HepG2 (cell line): ENCODE results near the gene MFSD11. TPM values are rescaled to one million over a fixed set of nuclear protein-coding genes. Genes with fewer than 3 reads are reported as not detected.

Experiments used
- ARNTL ChIP-seq: sonication (generic); formaldehyde crosslinking; IDR thresholded peaks from 2 replicates; pipeline ENCODE4 v1.4.0; 2020; ENCODE audit warnings: mild to moderate bottlenecking, missing genetic modification reagents
- CREB3 ChIP-seq: sonication (generic); formaldehyde crosslinking; IDR thresholded peaks from 2 replicates; pipeline ENCODE4 v1.5.0; 2020; ENCODE audit warnings: missing genetic modification reagents
- FIP1L1 ChIP-seq: fragments of 200-400 bp; formaldehyde crosslinking; IDR thresholded peaks from 2 replicates; pipeline ENCODE4 v1.6.1; 2018; ENCODE audit warnings: low read depth, mild to moderate bottlenecking, low read length, moderate library complexity, borderline replicate concordance; ENCODE audit not compliant: insufficient read depth
- HMGXB4 ChIP-seq, 2 experiments: sonication (generic) in 1 of 2; formaldehyde crosslinking in 1 of 2; IDR thresholded peaks; 2 replicates each; pipeline versions ENCODE4 v1.4.0 to v1.6.1; 2018 to 2020; ENCODE audit warnings: missing genetic modification reagents in 2 of 2, borderline replicate concordance in 1 of 2, low read depth in 1 of 2, mild to moderate bottlenecking in 1 of 2, missing biosample characterization in 1 of 2
- KMT2A ChIP-seq: sonication (generic); formaldehyde crosslinking; IDR thresholded peaks from 2 replicates; pipeline ENCODE4 v1.4.0; 2020; ENCODE audit warnings: missing genetic modification reagents
- RNF2 ChIP-seq: fragments of 450-650 bp; conservative IDR thresholded peaks from 2 replicates; pipeline ENCODE4 v1.6.1; 2016; ENCODE audit warnings: low read depth
- UBTF ChIP-seq: sonication (generic); formaldehyde crosslinking; IDR thresholded peaks from 2 replicates; pipeline ENCODE4 v1.4.0; 2020; ENCODE audit warnings: mild to moderate bottlenecking, missing genetic modification reagents
- ZBTB2 ChIP-seq: sonication (generic); formaldehyde crosslinking; IDR thresholded peaks from 2 replicates; pipeline ENCODE4 v1.8.0; 2022; ENCODE audit warnings: low read depth, missing genetic modification reagents
- ZFP36 ChIP-seq: fragments of 150-350 bp; IDR thresholded peaks from 2 replicates; pipeline ENCODE4 v1.6.1; 2018; ENCODE audit warnings: borderline replicate concordance, low read length, low read depth; ENCODE audit not compliant: partially characterized antibody
- ZHX2 ChIP-seq, 2 experiments: sonication (generic) in 1 of 2; formaldehyde crosslinking in 1 of 2; IDR thresholded peaks; 2 replicates each; pipeline versions ENCODE4 v1.6.1 to v1.9.0; 2014 to 2022; ENCODE audit warnings: antibody characterized with exemption in 1 of 2, borderline replicate concordance in 1 of 2, inconsistent platforms in 1 of 2, low read depth in 1 of 2, missing genetic modification reagents in 1 of 2
- ZNF256 ChIP-seq: sonication (generic); formaldehyde crosslinking; conservative IDR thresholded peaks from 2 replicates; pipeline ENCODE4 v1.4.0; 2020; ENCODE audit warnings: missing genetic modification reagents
- ZNF337 ChIP-seq: sonication (generic); formaldehyde crosslinking; IDR thresholded peaks from 2 replicates; pipeline ENCODE4 v1.5.1; 2020; ENCODE audit warnings: missing genetic modification reagents, low read depth, mild to moderate bottlenecking, borderline replicate concordance
- polyA plus RNA-seq, 8 experiments: library from polyadenylated mRNA; depleted of rRNA in 3 of 8; stranded (reverse) in 7 of 8; unstranded in 1 of 8; fragments of >200 nt; fragmentation: Illumina TruSeq in 4 of 8; extraction: Trizol in 4 of 8; gene quantifications; 2 replicates each; pipeline versions ENCODE4 v1.2.1 to v1.2.3, GENCODE V29; 2011 to 2016; ENCODE audit warnings: low read depth in 4 of 8, missing spikeins in 1 of 8, mixed read lengths in 1 of 8; ENCODE audit not compliant: insufficient read depth in 1 of 8
- total RNA-seq, 5 experiments: library from RNA; depleted of rRNA; stranded (reverse); fragments of >200 nt; fragmentation: Illumina TruSeq; extraction: Trizol; gene quantifications; 2 replicates each; pipeline ENCODE4 v1.2.3, GENCODE V29; 2016; ENCODE audit warnings: low read depth in 1 of 5

The MFSD11 gene
- total and polyA plus RNA-seq, 2 of the 13 experiments (the other 11 are each of a cell fraction or from before 2014, with no cell fraction given) = 26.1 to 36.3 TPM

DNA sequence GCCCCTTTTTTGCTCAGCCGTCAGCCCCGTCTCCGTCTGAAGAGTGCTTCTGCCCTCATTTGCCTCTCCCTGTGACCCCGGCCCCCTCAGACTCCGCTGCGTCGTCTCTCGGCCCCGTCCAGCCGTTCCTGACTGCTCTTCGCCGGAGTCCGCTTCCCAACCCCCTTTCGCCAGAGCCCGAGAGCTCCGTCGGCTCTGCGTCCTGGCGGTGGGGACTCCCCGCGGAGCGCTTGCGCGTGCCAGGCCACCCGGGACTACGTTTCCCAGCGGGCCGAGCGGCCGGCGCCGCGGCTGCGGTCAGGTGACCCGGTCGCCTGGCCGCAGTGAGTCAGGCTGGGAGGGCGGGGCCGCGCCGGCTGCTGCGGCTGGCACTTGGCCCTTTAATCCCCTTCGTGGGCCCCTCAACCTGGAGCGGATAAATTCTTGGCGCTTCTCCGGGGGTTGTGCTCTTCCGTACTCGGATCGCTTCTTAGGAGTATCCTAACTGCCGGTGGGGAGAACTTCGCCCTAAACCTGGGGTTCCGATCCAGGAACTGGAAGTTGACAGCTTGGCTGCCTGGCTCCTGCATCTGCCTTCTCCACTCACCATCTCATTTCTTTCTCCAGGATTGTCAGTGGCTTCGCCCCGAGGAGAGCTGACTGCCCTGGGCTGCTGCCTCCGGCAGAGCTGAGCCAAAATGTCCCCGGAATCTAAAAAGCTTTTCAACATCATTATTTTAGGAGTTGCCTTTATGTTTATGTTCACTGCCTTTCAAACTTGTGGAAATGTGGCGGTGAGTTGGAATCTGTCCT lies at the start of gene MFSD11 (continued):
- 0 out of 2 replicates have a peak, but pooled peaks have one; percentile 16 for TF ChIP-seq UBTF (CRISPR knock-in tag)
- peak; percentile 78; the same call in 1 of the 2 replicates for TF ChIP-seq RNF2
- peak; percentile 72 for TF ChIP-seq ZBTB2 (CRISPR knock-in tag)
- 0 out of 2 replicates have a peak, but pooled peaks have one; percentile 41 for TF ChIP-seq KMT2A (CRISPR knock-in tag)
- TF ChIP-seq HMGXB4 (CRISPR knock-in tag; IDR thresholded peaks at IDR 0.05; ENCODE audit: borderline replicate concordance in 1 of 2, low read depth in 1 of 2) = peak; percentile 25 to 39; a peak in 1 of 4 replicates
- TF ChIP-seq ARNTL (CRISPR knock-in tag) = no peak
- TF ChIP-seq ZFP36 = no peak
- 0 out of 2 replicates have a peak, but pooled peaks have one; percentile 17 for TF ChIP-seq ZNF256
- 0 out of 2 replicates have a peak, but pooled peaks have one; percentile 79 for TF ChIP-seq FIP1L1
- no peak for TF ChIP-seq ZNF337 (CRISPR knock-in tag)
- peak; percentile 41 for TF ChIP-seq ZHX2 (IDR thresholded peaks at IDR 0.05; ENCODE audit: low read depth)
- no peak for TF ChIP-seq ZHX2 (CRISPR knock-in tag; IDR thresholded peaks at IDR 0.05; ENCODE audit: borderline replicate concordance)
- no peak for TF ChIP-seq CREB3 (CRISPR knock-in tag)
